PC-3 (cell line): Measurements from ENCODE around the gene PTPRS.

Experiments
- CTCF ChIP-seq: fragments of 300-600 bp; sonication (generic); conservative IDR thresholded peaks from 2 replicates; pipeline ENCODE4 v1.5.1; 2017; ENCODE audit warnings: antibody characterized with exemption, low read depth, mild to moderate bottlenecking, low read length
- EZH2 ChIP-seq: fragments of 300-600 bp; sonication (generic); IDR thresholded peaks from one replicate; pipeline ENCODE4 v1.6.1; 2017; ENCODE audit warnings: antibody characterized with exemption, mild to moderate bottlenecking, low read length; ENCODE audit not compliant: unreplicated experiment

- TF ChIP-seq CTCF (no peak), EZH2 (no peak)
Observed at GRCh38 chr19:5364674-5365073, 24.1 kb upstream of the PTPRS start.
